ENCODE data around the gene MAJIN.
A peak's percentile ranks its signal among the peaks of the same experiment; 100 is the strongest.

Gene MAJIN

DNA sequence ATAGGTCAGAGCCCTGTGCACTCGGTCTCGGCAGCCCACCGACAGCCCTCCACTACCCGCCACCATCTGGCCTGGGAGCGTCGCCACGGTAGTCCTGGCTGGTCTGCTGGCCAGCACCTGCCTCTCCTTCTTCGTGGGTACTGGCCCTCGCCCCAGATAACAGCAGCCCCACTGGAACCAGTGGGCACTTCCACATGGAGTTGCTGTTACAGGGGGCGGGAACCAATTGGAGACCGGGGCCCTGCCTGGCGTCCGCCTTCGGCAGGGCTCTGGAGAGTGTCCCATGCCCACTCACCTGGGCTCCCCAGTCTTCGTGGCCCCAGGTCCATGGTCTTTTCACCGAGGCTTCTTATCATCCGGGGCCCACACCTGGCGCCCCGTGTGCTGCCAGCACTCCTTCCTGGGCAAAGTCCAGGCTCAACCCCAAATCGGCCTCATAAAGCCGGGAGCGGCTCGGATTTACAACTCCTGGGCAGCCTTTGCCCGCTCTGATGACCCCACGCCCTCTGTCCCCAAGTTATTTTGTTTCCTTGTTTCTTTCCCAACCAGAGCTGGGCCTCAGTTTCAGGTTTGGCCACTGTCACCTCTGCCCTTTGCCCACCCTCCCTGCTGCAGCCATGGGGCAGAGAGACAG is 80.6 kb downstream of the MAJIN start:
- Histone ChIP-seq H3K4me1 (ENCODE audit: control insufficient read depth in 2 of 2, insufficient read depth in 1 of 2, low read depth in 1 of 2, low read length in 2 of 2) (peaks cover 11% of the 10 kb centered on the region in 2 donors), H3K36me3 (replicated peaks in 1 of 2; ENCODE audit: control insufficient read depth in 2 of 2, insufficient read depth in 2 of 2, low read length in 2 of 2) (no peaks in the 10 kb centered on the region), H2BK12ac (ENCODE audit: low read length) (no peak overlapping the region), H3K27me3 (ENCODE audit: control insufficient read depth in 3 of 3, insufficient read depth in 3 of 3, low read depth in 1 of 3, low read length in 3 of 3) (no peaks in the 10 kb centered on the region), H3K9ac (ENCODE audit: low read depth, low read length, poor library complexity) (no peak overlapping the region), H2BK120ac (ENCODE audit: low read depth, low read length) (no peak overlapping the region), H2AK5ac (ENCODE audit: low read depth, low read length) (peak overlapping the region; percentile 81), H4K8ac (ENCODE audit: low read depth, low read length) (no peak overlapping the region), H3K4me3 (ENCODE audit: low read length in 2 of 2) (no peak overlapping the region), H3K4ac (ENCODE audit: low read length) (no peak overlapping the region), H3K4me2 (ENCODE audit: insufficient read depth, low read length, poor library complexity, severe bottlenecking) (no peak overlapping the region), H2BK15ac (ENCODE audit: low read length) (no peak overlapping the region), H3K9me3 (replicated peaks in 1 of 2; ENCODE audit: control insufficient read depth in 2 of 2, insufficient read depth in 1 of 2, low read depth in 1 of 2, low read length in 2 of 2) (no peaks in the 10 kb centered on the region), H2AFZ (ENCODE audit: low read length) (no peak overlapping the region), H4K91ac (ENCODE audit: low read depth, low read length, poor library complexity) (no peak overlapping the region), H3K18ac (ENCODE audit: low read length) (no peak overlapping the region), H2BK5ac (ENCODE audit: low read length) (no peak overlapping the region), H3K23ac (ENCODE audit: low read depth, low read length, poor library complexity) (peak overlapping the region; percentile 73), H3K79me1 (ENCODE audit: low read depth, low read length) (peaks cover 1% of the 10 kb centered on the region), H3K27ac (replicated peaks; ENCODE audit: low read length) (no peak overlapping the region), H3K14ac (ENCODE audit: low read length) (no peak overlapping the region)
- DNase-seq (ENCODE audit: low spot score): no peak
- no CpG with 5 or more reads among the region's 25 CpGs for WGBS, 2 donors (ENCODE audit: extremely low coverage in 2 of 2, insufficient read length in 2 of 2, insufficient replicate concordance in 1 of 2)

DNA sequence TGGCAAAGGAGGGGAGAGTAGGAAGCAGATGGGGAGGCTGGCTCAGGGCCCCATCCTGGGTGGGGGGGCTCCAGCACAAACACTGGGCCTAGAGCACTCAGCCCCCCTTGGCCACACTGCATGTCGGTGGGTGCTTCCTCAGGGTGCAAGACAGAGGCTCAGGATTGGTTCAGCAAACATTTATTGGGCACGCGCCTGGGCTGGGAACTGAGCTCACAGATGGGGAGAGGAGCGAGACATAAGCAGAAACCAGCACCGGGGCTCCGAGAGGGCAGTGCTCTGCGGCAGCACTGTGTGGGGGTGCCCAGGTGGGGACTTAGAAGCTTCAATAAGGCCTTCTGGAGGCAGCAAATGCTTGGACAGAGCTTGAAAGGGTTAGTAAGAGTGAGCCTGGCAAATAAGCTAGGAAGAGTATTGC is 81.4 kb downstream of the MAJIN start:
- H3K18ac ChIP-seq (ENCODE audit: low read length): peak overlapping the region; percentile 48
- H3K79me1 ChIP-seq (ENCODE audit: low read depth, low read length): peaks cover 1% of the 10 kb centered on the region
- no peak overlapping the region for H3K14ac ChIP-seq (ENCODE audit: low read length)
- no peaks in the 10 kb centered on the region for H3K9me3 ChIP-seq (replicated peaks in 1 of 2; ENCODE audit: control insufficient read depth in 2 of 2, insufficient read depth in 1 of 2, low read depth in 1 of 2, low read length in 2 of 2)
- H2BK120ac ChIP-seq (ENCODE audit: low read depth, low read length): no peak overlapping the region
- H2AK5ac ChIP-seq (ENCODE audit: low read depth, low read length): no peak overlapping the region
- no peaks in the 10 kb centered on the region for H3K27me3 ChIP-seq (ENCODE audit: control insufficient read depth in 3 of 3, insufficient read depth in 3 of 3, low read depth in 1 of 3, low read length in 3 of 3)
- no peak for DNase-seq (ENCODE audit: low spot score)
- no peak overlapping the region for H3K4ac ChIP-seq (ENCODE audit: low read length)
- H4K8ac ChIP-seq (ENCODE audit: low read depth, low read length): no peak overlapping the region
- H3K4me1 ChIP-seq (ENCODE audit: control insufficient read depth in 2 of 2, insufficient read depth in 1 of 2, low read depth in 1 of 2, low read length in 2 of 2): peaks cover 11 to 14% of the 10 kb centered on the region in 2 donors
- no peak overlapping the region for H2AFZ ChIP-seq (ENCODE audit: low read length)
- H4K91ac ChIP-seq (ENCODE audit: low read depth, low read length, poor library complexity): no peak overlapping the region
- H2BK15ac ChIP-seq (ENCODE audit: low read length): no peak overlapping the region
- no peak overlapping the region for H3K27ac ChIP-seq (replicated peaks; ENCODE audit: low read length)
- no peak overlapping the region for H3K4me2 ChIP-seq (ENCODE audit: insufficient read depth, low read length, poor library complexity, severe bottlenecking)
- H2BK12ac ChIP-seq (ENCODE audit: low read length): peak overlapping the region; percentile 18
- no CpG with 5 or more reads among the region's 7 CpGs for WGBS, 2 donors (ENCODE audit: extremely low coverage in 2 of 2, insufficient read length in 2 of 2, insufficient replicate concordance in 1 of 2)
- H3K23ac ChIP-seq (ENCODE audit: low read depth, low read length, poor library complexity): peak overlapping the region; percentile 29
- no peak overlapping the region for H3K4me3 ChIP-seq (ENCODE audit: low read length in 2 of 2)
- no peak overlapping the region for H2BK5ac ChIP-seq (ENCODE audit: low read length)
- no peaks in the 10 kb centered on the region for H3K36me3 ChIP-seq (replicated peaks in 1 of 2; ENCODE audit: control insufficient read depth in 2 of 2, insufficient read depth in 2 of 2, low read length in 2 of 2)
- H3K9ac ChIP-seq (ENCODE audit: low read depth, low read length, poor library complexity): no peak overlapping the region

- Histone ChIP-seq H3K27ac (replicated peaks; ENCODE audit: low read length) (no peak overlapping the region), H4K91ac (ENCODE audit: low read depth, low read length, poor library complexity) (no peak overlapping the region), H4K8ac (ENCODE audit: low read depth, low read length) (no peak overlapping the region), H3K23ac (ENCODE audit: low read depth, low read length, poor library complexity) (peak overlapping the region; percentile 37), H2AFZ (ENCODE audit: low read length) (peak overlapping the region; percentile 93), H2BK5ac (ENCODE audit: low read length) (peak overlapping the region; percentile 5), H3K9me3 (replicated peaks in 1 of 2; ENCODE audit: control insufficient read depth in 2 of 2, insufficient read depth in 1 of 2, low read depth in 1 of 2, low read length in 2 of 2) (no peaks in the 10 kb centered on the region), H2BK12ac (ENCODE audit: low read length) (no peak overlapping the region), H2BK120ac (ENCODE audit: low read depth, low read length) (no peak overlapping the region), H3K18ac (ENCODE audit: low read length) (peak overlapping the region; percentile 85), H3K36me3 (replicated peaks in 1 of 2; ENCODE audit: control insufficient read depth in 2 of 2, insufficient read depth in 2 of 2, low read length in 2 of 2) (no peaks in the 10 kb centered on the region), H3K27me3 (ENCODE audit: control insufficient read depth in 3 of 3, insufficient read depth in 3 of 3, low read depth in 1 of 3, low read length in 3 of 3) (peaks cover 0 to 5% (median 0%) of the 10 kb centered on the region in 3 experiments), H3K79me1 (ENCODE audit: low read depth, low read length) (no peaks in the 10 kb centered on the region), H3K4me2 (ENCODE audit: insufficient read depth, low read length, poor library complexity, severe bottlenecking) (no peak overlapping the region), H3K4me3 (ENCODE audit: low read length in 2 of 2) (no peak overlapping the region), H3K14ac (ENCODE audit: low read length) (no peak overlapping the region), H3K4ac (ENCODE audit: low read length) (no peak overlapping the region), H3K9ac (ENCODE audit: low read depth, low read length, poor library complexity) (peak overlapping the region; percentile 38), H3K4me1 (ENCODE audit: control insufficient read depth in 2 of 2, insufficient read depth in 1 of 2, low read depth in 1 of 2, low read length in 2 of 2) (peaks cover 11 to 14% of the 10 kb centered on the region in 2 donors), H2BK15ac (ENCODE audit: low read length) (peak overlapping the region; percentile 45), H2AK5ac (ENCODE audit: low read depth, low read length) (peak overlapping the region; percentile 10)
- no CpG with 5 or more reads among the region's 9 CpGs for WGBS, 2 donors (ENCODE audit: extremely low coverage in 2 of 2, insufficient read length in 2 of 2, insufficient replicate concordance in 1 of 2)
- DNase-seq (ENCODE audit: low spot score): no peak
Observed at GRCh38 chr11:64888729-64889511, 83.0 kb downstream of the MAJIN start.

DNA sequence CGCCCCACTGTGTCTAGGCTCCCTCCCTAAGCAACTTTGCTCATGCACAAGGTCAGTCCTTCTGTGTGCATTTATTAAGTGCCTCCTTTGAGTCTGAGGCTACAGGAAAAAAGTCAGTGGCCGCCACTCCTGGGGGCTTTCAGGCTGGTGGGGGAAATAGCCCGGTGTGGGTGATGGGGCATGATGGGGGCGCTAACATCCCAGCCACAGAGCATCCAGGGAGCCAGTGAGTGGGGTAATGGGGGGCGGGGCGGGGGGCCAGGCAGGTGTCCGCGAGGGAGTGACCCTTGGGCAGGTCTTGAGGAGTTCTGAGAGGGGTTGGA is 83.5 kb downstream of the MAJIN start:
- Histone ChIP-seq H2BK15ac (ENCODE audit: low read length) (peak overlapping the region; percentile 18), H3K9ac (ENCODE audit: low read depth, low read length, poor library complexity) (peak overlapping the region; percentile 65), H3K4me2 (ENCODE audit: insufficient read depth, low read length, poor library complexity, severe bottlenecking) (no peak overlapping the region), H4K8ac (ENCODE audit: low read depth, low read length) (peak overlapping the region; percentile 52), H3K4me1 (ENCODE audit: control insufficient read depth in 2 of 2, insufficient read depth in 1 of 2, low read depth in 1 of 2, low read length in 2 of 2) (peaks cover 11% of the 10 kb centered on the region in 2 donors), H2BK120ac (ENCODE audit: low read depth, low read length) (no peak overlapping the region), H4K91ac (ENCODE audit: low read depth, low read length, poor library complexity) (peak overlapping the region; percentile 58), H3K18ac (ENCODE audit: low read length) (peak overlapping the region; percentile 36), H2BK12ac (ENCODE audit: low read length) (no peak overlapping the region), H3K9me3 (replicated peaks in 1 of 2; ENCODE audit: control insufficient read depth in 2 of 2, insufficient read depth in 1 of 2, low read depth in 1 of 2, low read length in 2 of 2) (no peaks in the 10 kb centered on the region), H2AFZ (ENCODE audit: low read length) (peak overlapping the region; percentile 93), H3K27ac (replicated peaks; ENCODE audit: low read length) (no peak overlapping the region), H3K79me1 (ENCODE audit: low read depth, low read length) (no peaks in the 10 kb centered on the region), H2BK5ac (ENCODE audit: low read length) (no peak overlapping the region), H3K36me3 (replicated peaks in 1 of 2; ENCODE audit: control insufficient read depth in 2 of 2, insufficient read depth in 2 of 2, low read length in 2 of 2) (no peaks in the 10 kb centered on the region), H3K27me3 (ENCODE audit: control insufficient read depth in 3 of 3, insufficient read depth in 3 of 3, low read depth in 1 of 3, low read length in 3 of 3) (peaks cover 0 to 11% (median 0%) of the 10 kb centered on the region in 3 experiments), H3K4me3 (ENCODE audit: low read length in 2 of 2) (peak overlapping the region in 1 of 2 donors; percentile 35), H3K4ac (ENCODE audit: low read length) (no peak overlapping the region), H3K23ac (ENCODE audit: low read depth, low read length, poor library complexity) (no peak overlapping the region), H2AK5ac (ENCODE audit: low read depth, low read length) (peak overlapping the region; percentile 10), H3K14ac (ENCODE audit: low read length) (no peak overlapping the region)
- DNase-seq (ENCODE audit: low spot score): no peak
- whole genome bisulfite sequencing, 2 donors (ENCODE audit: extremely low coverage in 2 of 2, insufficient read length in 2 of 2, insufficient replicate concordance in 1 of 2): no CpG with 5 or more reads among the region's 8 CpGs
